Chondrocyte (in vitro differentiated cells): ENCODE measurements around the gene SF3B2. TPM values are rescaled to one million over a fixed set of nuclear protein-coding genes. Genes with fewer than 3 reads are reported as not detected.

Experiments
- DNase-seq: peaks from one replicate; pipeline ENCODE4 v3.0.0; 2021; ENCODE audit warnings: mixed read lengths, low spot score
- H3K27ac Mint-ChIP-seq: one replicate; pipeline ENCODE4 v1.8.0; 2021; ENCODE audit warnings: mild to moderate bottlenecking, moderate library complexity, mixed read lengths; ENCODE audit not compliant: unreplicated experiment
- H3K27me3 Mint-ChIP-seq: 2 replicates; pipeline ENCODE4 v1.8.0; 2021; ENCODE audit warnings: low read depth, mixed read lengths
- H3K36me3 Mint-ChIP-seq: 2 replicates; pipeline ENCODE4 v1.8.0; 2021; ENCODE audit warnings: low read depth, mixed read lengths
- H3K4me1 Mint-ChIP-seq: 2 replicates; pipeline ENCODE4 v1.8.0; 2021; ENCODE audit warnings: low read depth, mild to moderate bottlenecking, mixed read lengths
- H3K4me3 Mint-ChIP-seq: one replicate; pipeline ENCODE4 v1.8.0; 2021; ENCODE audit warnings: mild to moderate bottlenecking, moderate library complexity, mixed read lengths; ENCODE audit not compliant: unreplicated experiment
- H3K9me3 Mint-ChIP-seq: 2 replicates; pipeline ENCODE4 v1.8.0; 2021; ENCODE audit warnings: low read depth, mixed read lengths
- CTCF ChIP-seq: fragments of 200-600 bp; sonication (generic); IDR thresholded peaks from 2 replicates; pipeline ENCODE4 v1.5.0; 2021; ENCODE audit warnings: antibody characterized with exemption, mild to moderate bottlenecking, moderate library complexity
- total RNA-seq: library from RNA; stranded (reverse); gene quantifications from 3 replicates; pipeline ENCODE4 v1.2.1, GENCODE V29; 2021

SF3B2 gene
- total RNA-seq, 1 donor from 2014 or later = 142 TPM

- Mint-ChIP-seq H3K9me3 (no peaks in the 10 kb centered on the region), H3K4me1 (peaks cover 55% of the 10 kb centered on the region), H3K27me3 (no peaks in the 10 kb centered on the region), H3K27ac (no peak within 1 kb of the TSS), H3K4me3 (no peak within 1 kb of the TSS), H3K36me3 (no peaks in the 10 kb centered on the region)
- DNase-seq = no peak
- TF ChIP-seq CTCF = no peak
These were observed 40.3 kb upstream of the SF3B2 start, which contains the start of gene CST6 for GRCh38 chr11:66011785-66012303. CST6 (plus strand) TSS chr11:66012008; CDS start chr11:66012045, 37 bp downstream.

- Mint-ChIP-seq H3K27ac (no peak overlapping the region), H3K27me3 (no peaks in the 10 kb centered on the region), H3K36me3 (no peaks in the 10 kb centered on the region), H3K4me3 (no peak overlapping the region), H3K4me1 (peaks cover 55% of the 10 kb centered on the region), H3K9me3 (no peaks in the 10 kb centered on the region)
- no peak for TF ChIP-seq CTCF
- no peak for DNase-seq
These were observed 39.7 kb upstream of the SF3B2 start for GRCh38 chr11:66012371-66012945.

GRCh38 chr11:66012946-66013761 is 39.0 kb upstream of the SF3B2 start:
- DNase-seq = no peak
- Mint-ChIP-seq H3K27me3 (no peaks in the 10 kb centered on the region), H3K4me1 (peaks cover 55% of the 10 kb centered on the region), H3K36me3 (no peaks in the 10 kb centered on the region), H3K4me3 (no peak overlapping the region), H3K9me3 (no peaks in the 10 kb centered on the region), H3K27ac (no peak overlapping the region)
- no peak for TF ChIP-seq CTCF

- no peak for DNase-seq
- no peak overlapping the region for H3K27ac Mint-ChIP-seq
- TF ChIP-seq CTCF = no peak
- peaks cover 52% of the 10 kb centered on the region for H3K4me1 Mint-ChIP-seq
- no peak overlapping the region for H3K4me3 Mint-ChIP-seq
- H3K36me3 Mint-ChIP-seq = no peaks in the 10 kb centered on the region
- H3K9me3 Mint-ChIP-seq = no peaks in the 10 kb centered on the region
- H3K27me3 Mint-ChIP-seq = no peaks in the 10 kb centered on the region
These were observed 38.4 kb upstream of the SF3B2 start for GRCh38 chr11:66013762-66014100.

- H3K4me1 Mint-ChIP-seq = peaks cover 49% of the 10 kb centered on the region
- H3K4me3 Mint-ChIP-seq = no peak overlapping the region
- DNase-seq = no peak
- H3K36me3 Mint-ChIP-seq = no peaks in the 10 kb centered on the region
- H3K27ac Mint-ChIP-seq = peak overlapping the region; percentile 85
- H3K27me3 Mint-ChIP-seq = no peaks in the 10 kb centered on the region
- TF ChIP-seq CTCF = no peak
- H3K9me3 Mint-ChIP-seq = no peaks in the 10 kb centered on the region
These were observed 37.2 kb upstream of the SF3B2 start for GRCh38 chr11:66014804-66015453.
